Spleen (tissue), 11 donors: Measurements from ENCODE around the gene IFT27. TPM values are rescaled to one million over a fixed set of nuclear protein-coding genes. Genes with fewer than 3 reads are reported as not detected.

Source experiments
- DNase-seq: peaks from one replicate; pipeline ENCODE4 v3.0.0-alpha.2; 2020
- H3K27ac ChIP-seq, 8 donors: fragments of 200-600 bp; sonication (generic) in 7 of 8; 1 replicate in 4 of 8; 2 replicates in 4 of 8; pipeline versions ENCODE4 v1.5.0 to v1.8.0; 2016 to 2021; ENCODE audit warnings: inconsistent platforms in 4 of 8, mild to moderate bottlenecking in 4 of 8, moderate library complexity in 1 of 8
- H3K27me3 ChIP-seq, 7 donors: fragments of 200-600 bp; sonication (generic) in 6 of 7; replicated peaks in 1 of 7; 1 replicate in 4 of 7; 2 replicates in 3 of 7; pipeline versions ENCODE4 v1.5.0 to v1.8.0; 2016 to 2021; ENCODE audit warnings: inconsistent platforms in 3 of 7, mild to moderate bottlenecking in 1 of 7
- H3K36me3 ChIP-seq, 6 donors: fragments of 200-600 bp; sonication (generic) in 5 of 6; 1 replicate in 4 of 6; 2 replicates in 2 of 6; pipeline versions ENCODE4 v1.5.0 to v1.8.0; 2016 to 2021; ENCODE audit warnings: inconsistent platforms in 2 of 6
- H3K4me1 ChIP-seq, 6 donors: fragments of 200-600 bp; sonication (generic) in 5 of 6; 1 replicate in 3 of 6; 2 replicates in 3 of 6; pipeline versions ENCODE4 v1.5.0 to v1.8.0; 2016 to 2021; ENCODE audit warnings: inconsistent platforms in 3 of 6
- H3K4me3 ChIP-seq, 8 donors: fragments of 200-600 bp; sonication (generic) in 7 of 8; 1 replicate in 4 of 8; 2 replicates in 4 of 8; pipeline versions ENCODE4 v1.5.0 to v1.8.0; 2016 to 2021; ENCODE audit warnings: inconsistent platforms in 4 of 8, mild to moderate bottlenecking in 4 of 8, moderate library complexity in 2 of 8
- H3K9me3 ChIP-seq, 8 donors: fragments of 200-600 bp; sonication (generic) in 7 of 8; 1 replicate in 4 of 8; 2 replicates in 4 of 8; pipeline versions ENCODE4 v1.5.0 to v1.8.0; 2016 to 2021; ENCODE audit warnings: inconsistent platforms in 4 of 8
- CTCF ChIP-seq, 11 experiments: fragments of 200-600 bp in 7 of 11; fragments of 450-650 bp in 4 of 11; sonication (generic) in 4 of 11; IDR thresholded peaks in 8 of 11; conservative IDR thresholded peaks in 3 of 11; 1 replicate in 7 of 11; 2 replicates in 4 of 11; pipeline versions ENCODE4 v1.4.0 to v1.8.0; 2016 to 2021; ENCODE audit warnings: antibody characterized with exemption in 11 of 11, inconsistent platforms in 4 of 11, mild to moderate bottlenecking in 1 of 11
- POLR2A ChIP-seq, 3 donors: fragments of 450-650 bp; IDR thresholded peaks; one replicate each; pipeline ENCODE4 v1.5.1; 2017; ENCODE audit warnings: antibody characterized with exemption in 3 of 3, mild to moderate bottlenecking in 1 of 3
- POLR2AphosphoS5 ChIP-seq, 3 donors: sonication (generic); formaldehyde crosslinking; IDR thresholded peaks; one replicate each; pipeline ENCODE4 v1.5.1; 2017; ENCODE audit warnings: antibody characterized with exemption in 3 of 3
- WGBS, 5 donors: extraction: QIAGEN DNeasy Blood & Tissue Kit in 3 of 5; methylation state at CpG; one replicate each; pipeline versions ENCODE4 v1.1.5 to v1.1.7; 2013 to 2018; 5-methylcytosine and 5-hydroxymethylcytosine counted together
- intact Hi-C: fragments of 100-400 bp; cut with DNase I; formaldehyde crosslinking; loops from one replicate; pipeline ENCODE4 v1.15.0; 2023; ENCODE audit warnings: low total_unique reads
- polyA plus RNA-seq, 3 donors: library from polyadenylated mRNA; stranded (reverse); fragments of 200-250 nt; gene quantifications; one replicate each; pipeline ENCODE4 v1.2.1, GENCODE V29; 2013
- total RNA-seq, 7 donors: library from RNA; depleted of rRNA in 3 of 7; stranded (reverse); fragments of >200 nt in 3 of 7; fragmentation: NEBNext Ultra II Directional in 4 of 7; extraction: Animal tissue kit (Norgen Biotek cat#: 25700) in 4 of 7; gene quantifications; one replicate each; pipeline versions ENCODE4 v1.1.0 to v1.2.1, GENCODE V29; 2016 to 2021
- donor health status: healthy with polysubstance abuse.
- donor health status: DM: no; HTN: no; CAD: no; lungs with moderate emphysema.
- donor health status: DM: no; HTN: no; CAD: no.
- donor health status: Bipolar disorder and iron deficiency.
- donor health status: healthy.
- donor health status: DM: no; HTN: no; CAD: no.
- donor health status: DM: yes; HTN: yes; CAD: no.

The IFT27 gene
- total and polyA plus RNA-seq, 10 donors, result 12.4 to 35.4 (median 22.4) TPM

- Histone ChIP-seq H3K4me3 (no peak overlapping the region), H3K9me3 (no peaks in the 10 kb centered on the region), H3K27ac (no peak overlapping the region), H3K27me3 (peaks cover 0 to 43% (median 16%) of the 10 kb centered on the region in 7 donors), H3K36me3 (no peaks in the 10 kb centered on the region), H3K4me1 (peaks cover 0 to 21% (median 0%) of the 10 kb centered on the region in 6 donors)
- intact Hi-C loops, result no loop called here
- no peak for DNase-seq
- TF ChIP-seq CTCF (IDR thresholded peaks at IDR 0.05 in 8 of 11, conservative IDR thresholded peaks at IDR 0.05 in 3 of 11) (no peak), POLR2A (IDR thresholded peaks at IDR 0.05) (no peak), POLR2AphosphoS5 (IDR thresholded peaks at IDR 0.05) (no peak)
- 79 to 87% (median 82%) methylated on average over 8 to 12 of the region's 12 CpGs for WGBS, 5 donors
These were observed 22.0 kb downstream of the IFT27 start for GRCh38 chr22:36753916-36754315.

- H3K4me3 ChIP-seq, result no peak overlapping the region
- H3K27ac ChIP-seq, result no peak overlapping the region
- H3K27me3 ChIP-seq, result peaks cover 0 to 43% (median 16%) of the 10 kb centered on the region in 7 donors
- peaks cover 0 to 21% (median 0%) of the 10 kb centered on the region in 6 donors for H3K4me1 ChIP-seq
- no peak for DNase-seq
- H3K9me3 ChIP-seq, result no peaks in the 10 kb centered on the region
- 64 to 71% (median 70%) methylated on average over 4 of the region's 4 CpGs for WGBS, 5 donors
- TF ChIP-seq CTCF (IDR thresholded peaks at IDR 0.05 in 8 of 11, conservative IDR thresholded peaks at IDR 0.05 in 3 of 11), result no peak
- no peak for TF ChIP-seq POLR2AphosphoS5 (IDR thresholded peaks at IDR 0.05)
- no peak for TF ChIP-seq POLR2A (IDR thresholded peaks at IDR 0.05)
- intact Hi-C loops, result no loop called here
- no peaks in the 10 kb centered on the region for H3K36me3 ChIP-seq
These were observed 22.7 kb downstream of the IFT27 start for GRCh38 chr22:36753120-36753802.

- DNase-seq, result no peak
- Histone ChIP-seq H3K27ac (no peak overlapping the region), H3K4me1 (no peaks in the 10 kb centered on the region), H3K4me3 (no peak overlapping the region), H3K27me3 (peaks cover 0 to 33% (median 10%) of the 10 kb centered on the region in 7 donors), H3K9me3 (no peaks in the 10 kb centered on the region), H3K36me3 (no peaks in the 10 kb centered on the region)
- TF ChIP-seq POLR2A (IDR thresholded peaks at IDR 0.05) (no peak), POLR2AphosphoS5 (IDR thresholded peaks at IDR 0.05) (no peak), CTCF (IDR thresholded peaks at IDR 0.05 in 8 of 11, conservative IDR thresholded peaks at IDR 0.05 in 3 of 11) (no peak)
- intact Hi-C loops, result no loop called here
- 63 to 83% (median 69%) methylated on average over 11 of the region's 11 CpGs for WGBS, 5 donors
These were observed 29.4 kb downstream of the IFT27 start for GRCh38 chr22:36746375-36746970.

GRCh38 chr22:36745301-36745995 lies 30.5 kb downstream of the IFT27 start:
- intact Hi-C loops, result no loop called here
- TF ChIP-seq CTCF (IDR thresholded peaks at IDR 0.05 in 8 of 11, conservative IDR thresholded peaks at IDR 0.05 in 3 of 11), result no peak
- TF ChIP-seq POLR2AphosphoS5 (IDR thresholded peaks at IDR 0.05), result no peak
- TF ChIP-seq POLR2A (IDR thresholded peaks at IDR 0.05), result no peak
- WGBS, 5 donors, result 59 to 80% (median 65%) methylated on average over 6 to 8 of the region's 8 CpGs
- H3K36me3 ChIP-seq, result no peaks in the 10 kb centered on the region
- H3K27ac ChIP-seq, result no peak overlapping the region
- H3K4me1 ChIP-seq, result no peaks in the 10 kb centered on the region
- H3K27me3 ChIP-seq, result peaks cover 0 to 33% (median 10%) of the 10 kb centered on the region in 7 donors
- H3K9me3 ChIP-seq, result no peaks in the 10 kb centered on the region
- H3K4me3 ChIP-seq, result no peak overlapping the region
- no peak for DNase-seq
